SH-SY5Y (cell line): ENCODE measurements around the gene DSCAML1.

Experiments used
- GATA2 ChIP-seq: IDR thresholded peaks from 2 replicates; pipeline ENCODE4 v1.6.1; 2011; ENCODE audit warnings: mild to moderate bottlenecking, low read depth, low read length
- GATA3 ChIP-seq: IDR thresholded peaks from 2 replicates; pipeline ENCODE4 v1.6.1; 2011; ENCODE audit warnings: low read depth, mild to moderate bottlenecking, low read length, moderate library complexity

DNA sequence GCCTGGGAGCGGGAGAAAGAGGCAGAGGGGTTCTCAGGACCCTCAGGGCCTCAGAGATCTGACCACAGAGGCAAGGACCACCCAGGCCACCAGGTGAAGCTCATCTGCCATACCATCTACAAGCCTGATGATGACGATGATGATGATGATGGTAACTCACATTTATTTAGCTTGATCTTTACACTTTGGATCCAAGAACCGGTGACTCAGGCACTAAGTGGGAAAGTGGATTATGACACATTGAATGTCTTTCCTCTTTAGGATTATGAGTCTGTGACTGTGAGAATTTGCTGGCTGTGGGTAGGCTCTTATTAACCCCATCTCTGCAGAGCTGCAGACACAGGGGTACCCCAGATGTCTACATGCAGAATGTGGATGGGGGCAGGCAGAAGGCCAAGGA, 110.3 kb downstream of the DSCAML1 start:
- TF ChIP-seq GATA2 (no peak), GATA3 (no peak)
